OCI-LY7 (cell line): ENCODE measurements around the gene GATAD2A. TPM values are rescaled to one million over a fixed set of nuclear protein-coding genes. Genes with fewer than 3 reads are reported as not detected.
A peak's percentile ranks its signal among the peaks of the same experiment; 100 is the strongest.

Source experiments
- BruUV-seq: library from RNA; stranded (reverse); fragments of 400-500 nt; replicated peaks from 2 replicates; lab custom pipeline; 2021; lab: Mats Ljungman, UMichigan
- CTCF ChIA-PET: fragments of 300-600 bp; sonication (Branson Sonifier 250); formaldehyde crosslinking; loops from one replicate; lab custom pipeline; 2022; ENCODE audit warnings: antibody characterized with exemption; ENCODE audit not compliant: unreplicated experiment; lab: Charles Lee
- POLR2A ChIA-PET: fragments of 300-600 bp; sonication (Branson Sonifier 250); formaldehyde crosslinking; loops from one replicate; lab custom pipeline; 2022; ENCODE audit warnings: antibody characterized with exemption; lab: Charles Lee
- DNase-seq: peaks from one replicate; pipeline ENCODE4 v3.0.0-alpha.2; 2015; ENCODE audit warnings: low spot score
- H2AFZ ChIP-seq: fragments of 200-600 bp; sonication (generic), shearing (Covaris generic); 2 replicates; pipeline ENCODE4 v1.6.1; 2014; ENCODE audit warnings: mild to moderate bottlenecking, antibody characterized with exemption, low read length, moderate library complexity
- H3K27ac ChIP-seq: fragments of 200-600 bp; sonication (generic); 2 replicates; pipeline ENCODE4 v1.5.1; 2014; ENCODE audit warnings: mixed run types, low read depth, mild to moderate bottlenecking, moderate library complexity, low read length, inconsistent platforms; ENCODE audit not compliant: poor library complexity, severe bottlenecking
- H3K36me3 ChIP-seq: fragments of 200-600 bp; sonication (generic); 2 replicates; pipeline ENCODE4 v1.6.1; 2014; ENCODE audit warnings: mild to moderate bottlenecking, antibody characterized with exemption, low read length, moderate library complexity, mixed read lengths; ENCODE audit not compliant: insufficient read depth
- H3K4me1 ChIP-seq: fragments of 200-600 bp; sonication (generic); 2 replicates; pipeline ENCODE4 v1.5.1; 2014; ENCODE audit warnings: mild to moderate bottlenecking, low read length; ENCODE audit not compliant: insufficient read depth, poor library complexity, severe bottlenecking
- H3K4me2 ChIP-seq: fragments of 200-600 bp; sonication (generic); 2 replicates; pipeline ENCODE4 v1.6.1; 2014; ENCODE audit warnings: mild to moderate bottlenecking, low read length
- H3K4me3 ChIP-seq: fragments of 200-600 bp; sonication (generic); 2 replicates; pipeline ENCODE4 v1.5.1; 2014; ENCODE audit warnings: mild to moderate bottlenecking, low read depth, low read length; ENCODE audit not compliant: poor library complexity, severe bottlenecking
- H3K79me2 ChIP-seq: fragments of 200-600 bp; sonication (generic); 2 replicates; pipeline ENCODE4 v1.6.1; 2016; ENCODE audit warnings: low read depth, mild to moderate bottlenecking, low read length, moderate library complexity, mixed read lengths; ENCODE audit not compliant: insufficient read depth
- H3K9me2 ChIP-seq: fragments of 200-600 bp; sonication (generic); 2 replicates; pipeline ENCODE4 v1.6.1; 2016; ENCODE audit warnings: mild to moderate bottlenecking, low read length, mixed read lengths; ENCODE audit not compliant: insufficient read depth
- H3K9me3 ChIP-seq: fragments of 200-600 bp; sonication (generic); 2 replicates; pipeline ENCODE4 v1.6.1; 2014; ENCODE audit warnings: mild to moderate bottlenecking, mixed run types, low read length, mixed read lengths
- H4K20me1 ChIP-seq: fragments of 200-600 bp; sonication (generic); 2 replicates; pipeline ENCODE4 v1.6.1; 2014; ENCODE audit warnings: mild to moderate bottlenecking, antibody characterized with exemption, low read length, moderate library complexity, mixed read lengths; ENCODE audit not compliant: insufficient read depth
- EZH2phosphoT487 ChIP-seq: fragments of 200-600 bp; sonication (generic); IDR thresholded peaks from 2 replicates; pipeline ENCODE4 v1.6.1; 2018; ENCODE audit warnings: low read depth, borderline replicate concordance, mild to moderate bottlenecking, mixed run types, antibody characterized with exemption, low read length, moderate library complexity, mixed read lengths
- intact Hi-C: fragments of 100-400 bp; cut with micrococcal nuclease; formaldehyde crosslinking; loops from one replicate; pipeline ENCODE4 v1.10.0; 2022; ENCODE audit not compliant: unreplicated experiment
- total RNA-seq, 2 experiments: library from RNA; depleted of rRNA in 1 of 2; stranded (reverse); fragments of >200 nt in 1 of 2; shearing (Covaris generic) in 1 of 2; gene quantifications; 2 replicates each; pipeline ENCODE4 v1.2.3, GENCODE V29; 2014 to 2022
- TF ChIP-seq, protein P1 (sequence below): fragments of 200-600 bp; sonication (generic); conservative IDR thresholded peaks from 2 replicates; pipeline ENCODE4 v1.5.1; 2014; ENCODE audit warnings: mild to moderate bottlenecking, antibody characterized with exemption, low read length, moderate library complexity, mixed read lengths

GATAD2A gene
- total RNA-seq, 2 experiments from 2014 or later: 62.8 to 156 TPM

DNA sequence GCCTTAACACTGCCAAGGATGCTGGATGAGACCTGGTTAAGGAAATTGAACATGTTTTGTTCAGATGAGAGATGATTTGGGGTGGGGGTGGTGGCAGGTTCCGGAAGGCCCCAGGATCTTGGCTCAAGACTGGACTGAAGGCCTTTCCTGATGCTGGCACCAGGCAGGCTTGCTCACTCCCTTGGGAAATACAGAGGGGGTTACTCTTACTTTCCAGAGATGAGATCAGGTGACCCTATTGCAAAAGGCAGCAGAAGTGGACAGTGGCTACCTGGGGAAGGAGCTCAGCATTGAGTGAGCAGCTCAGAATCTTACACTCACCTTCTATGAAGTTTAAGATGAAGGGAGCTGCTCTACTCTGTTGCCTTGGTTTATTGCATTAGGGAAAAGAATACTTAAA is 10.8 kb downstream of the GATAD2A start:
- BruUV-seq: no TSS peak
- H3K79me2 ChIP-seq: peaks cover 96% of the 10 kb centered on the region

DNA sequence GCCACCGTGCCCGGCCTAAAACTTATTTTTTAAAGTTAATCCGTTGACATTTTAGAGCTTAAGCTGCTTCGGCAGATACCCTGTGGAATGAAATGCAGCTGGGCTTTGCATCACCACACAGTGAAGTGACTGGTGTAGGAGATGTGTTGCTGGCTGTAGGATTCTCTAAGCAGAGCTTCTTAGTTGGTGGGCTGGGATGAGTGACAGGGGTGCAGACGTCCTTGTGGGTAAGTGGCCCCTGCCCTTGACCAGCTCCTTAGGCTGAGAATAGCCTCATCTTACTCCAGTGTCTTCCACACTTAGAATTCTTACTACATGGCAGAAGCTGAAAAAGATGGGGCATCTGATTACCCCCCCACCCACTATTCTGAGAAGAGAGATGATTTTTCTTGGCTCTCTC is 11.6 kb downstream of the GATAD2A start:
- no peak overlapping the region for H2AFZ ChIP-seq
- peaks cover 5% of the 10 kb centered on the region; the same call in 1 of the 2 replicates for H3K9me3 ChIP-seq
- H3K9me2 ChIP-seq: no peaks in the 10 kb centered on the region
- TF ChIP-seq, protein P1, sequence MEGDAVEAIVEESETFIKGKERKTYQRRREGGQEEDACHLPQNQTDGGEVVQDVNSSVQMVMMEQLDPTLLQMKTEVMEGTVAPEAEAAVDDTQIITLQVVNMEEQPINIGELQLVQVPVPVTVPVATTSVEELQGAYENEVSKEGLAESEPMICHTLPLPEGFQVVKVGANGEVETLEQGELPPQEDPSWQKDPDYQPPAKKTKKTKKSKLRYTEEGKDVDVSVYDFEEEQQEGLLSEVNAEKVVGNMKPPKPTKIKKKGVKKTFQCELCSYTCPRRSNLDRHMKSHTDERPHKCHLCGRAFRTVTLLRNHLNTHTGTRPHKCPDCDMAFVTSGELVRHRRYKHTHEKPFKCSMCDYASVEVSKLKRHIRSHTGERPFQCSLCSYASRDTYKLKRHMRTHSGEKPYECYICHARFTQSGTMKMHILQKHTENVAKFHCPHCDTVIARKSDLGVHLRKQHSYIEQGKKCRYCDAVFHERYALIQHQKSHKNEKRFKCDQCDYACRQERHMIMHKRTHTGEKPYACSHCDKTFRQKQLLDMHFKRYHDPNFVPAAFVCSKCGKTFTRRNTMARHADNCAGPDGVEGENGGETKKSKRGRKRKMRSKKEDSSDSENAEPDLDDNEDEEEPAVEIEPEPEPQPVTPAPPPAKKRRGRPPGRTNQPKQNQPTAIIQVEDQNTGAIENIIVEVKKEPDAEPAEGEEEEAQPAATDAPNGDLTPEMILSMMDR: no peak
- no peak for TF ChIP-seq EZH2phosphoT487
- H3K4me1 ChIP-seq: peaks cover 12% of the 10 kb centered on the region
- no peak for DNase-seq
- peaks cover 96% of the 10 kb centered on the region for H3K79me2 ChIP-seq
- BruUV-seq: no TSS peak
- intact Hi-C loops: no loop called here
- H3K36me3 ChIP-seq: peaks cover 55% of the 10 kb centered on the region
- POLR2A ChIA-PET: interaction anchor here (1.0 to 2.0 kb wide), 4 partner anchors 9 to 44 kb away, joined by 3 to 9 read pairs (median 4); partner anchors contain the start of gene GATAD2A
- no peak overlapping the region for H3K27ac ChIP-seq
- no peak overlapping the region for H3K4me2 ChIP-seq
- peaks cover 8% of the 10 kb centered on the region for H4K20me1 ChIP-seq
- no peak overlapping the region for H3K4me3 ChIP-seq
- CTCF ChIA-PET: no interaction called here

More for the DNA sequence above, 10.8 kb downstream of the GATAD2A start:
- ChIA-PET POLR2A (interaction anchor here (1.0 to 1.3 kb wide), 3 partner anchors 8 to 43 kb away, joined by 3 to 4 read pairs (median 3); no protein-coding TSS in a partner anchor), CTCF (no interaction called here)
- H3K4me1 ChIP-seq: peaks cover 12% of the 10 kb centered on the region
- no peak overlapping the region for H3K27ac ChIP-seq
- no peak for DNase-seq
- peaks cover 55% of the 10 kb centered on the region for H3K36me3 ChIP-seq
- TF ChIP-seq, protein P1: no peak
- TF ChIP-seq EZH2phosphoT487: no peak
- no peak overlapping the region for H3K4me3 ChIP-seq
- H3K4me2 ChIP-seq: no peak overlapping the region
- no peaks in the 10 kb centered on the region for H3K9me2 ChIP-seq
- peaks cover 5% of the 10 kb centered on the region; the same call in 1 of the 2 replicates for H3K9me3 ChIP-seq
- H2AFZ ChIP-seq: no peak overlapping the region
- H4K20me1 ChIP-seq: peaks cover 6% of the 10 kb centered on the region; the same call in 1 of the 2 replicates
- intact Hi-C loops: no loop called here

DNA sequence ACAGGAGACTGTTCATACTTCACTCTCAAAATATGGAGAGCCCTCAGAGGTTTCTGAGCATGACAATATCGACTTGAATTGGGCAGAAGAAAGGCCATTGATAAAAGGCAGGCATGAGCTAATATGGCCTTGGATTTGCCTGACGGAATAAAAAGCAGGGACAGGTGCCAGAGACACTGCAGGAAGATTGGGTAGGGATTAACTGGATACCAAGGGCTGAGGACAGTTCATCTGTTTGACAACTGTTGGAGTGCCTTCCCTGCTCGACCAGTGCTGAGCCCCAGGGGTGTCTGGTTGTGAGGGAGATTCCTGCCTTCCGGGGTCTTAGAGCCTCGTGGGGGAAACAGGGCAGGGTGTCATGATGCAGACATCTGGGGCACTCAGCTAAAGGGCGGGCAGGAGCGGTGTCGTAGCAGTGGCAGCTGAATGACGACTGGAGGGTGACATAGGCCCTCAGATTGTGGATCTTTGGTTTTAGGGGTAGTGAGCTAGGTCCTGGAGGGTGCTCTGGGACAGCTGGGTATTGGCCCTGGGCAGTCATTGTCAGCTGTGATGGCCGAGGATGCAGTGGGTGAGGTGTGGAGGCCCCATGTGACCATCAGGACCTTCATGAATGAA is 12.3 kb downstream of the GATAD2A start:
- Histone ChIP-seq H3K9me3 (peaks cover 5% of the 10 kb centered on the region; the same call in 1 of the 2 replicates), H3K4me2 (peak overlapping the region; percentile 46; the same call in 1 of the 2 replicates), H4K20me1 (peaks cover 13% of the 10 kb centered on the region), H3K4me3 (no peak overlapping the region), H3K36me3 (peaks cover 56% of the 10 kb centered on the region), H3K27ac (no peak overlapping the region), H3K4me1 (peaks cover 12% of the 10 kb centered on the region), H3K9me2 (no peaks in the 10 kb centered on the region), H2AFZ (no peak overlapping the region), H3K79me2 (peaks cover 97% of the 10 kb centered on the region)
- ChIA-PET CTCF (interaction anchor here (0.6 kb wide), 1 partner anchor 48 kb away, joined by 3 read pairs; no protein-coding TSS in a partner anchor), POLR2A (interaction anchor here (2.0 kb wide), 1 partner anchor 12 kb away, joined by 9 read pairs; the partner anchor contains the start of gene GATAD2A)
- DNase-seq: no peak
- no TSS peak for BruUV-seq
- TF ChIP-seq, protein P1: no peak
- TF ChIP-seq EZH2phosphoT487: no peak
- intact Hi-C loops: no loop called here
